Stimulated activated naive B cell treated with anti-CD40 and anti-IgM and Interleukin-4, amounts not matched to agents 10 μg/mL and 1 μg/mL and 100 μg/mL, for 72 hours (primary cell): Measurements from ENCODE around the gene C1QTNF1.
"Not testable (repeated sequence)": the region's sequence is repeated elsewhere in the genome, so short reads cannot be mapped to it uniquely, and the experiment has no call there.

Experiments used
- ATAC-seq, 2 donors: fragments of 150-1000 bp; cut with Tn5 transposase; replicated peaks; 2 replicates each; pipeline ENCODE4 v1.10.0; 2021; ENCODE audit warnings: moderate library complexity in 1 of 2
- DNase-seq: peaks from one replicate; pipeline ENCODE4 v3.0.0; 2021
- H3K27ac Mint-ChIP-seq: one replicate; pipeline ENCODE4 v1.8.0; 2022; ENCODE audit warnings: mild to moderate bottlenecking, mixed read lengths
- H3K27me3 Mint-ChIP-seq, 2 donors: one replicate each; pipeline ENCODE4 v1.8.0; 2022; ENCODE audit warnings: mixed read lengths in 2 of 2
- H3K36me3 Mint-ChIP-seq, 2 donors: one replicate each; pipeline ENCODE4 v1.8.0; 2022; ENCODE audit warnings: mixed read lengths in 2 of 2, mild to moderate bottlenecking in 1 of 2
- H3K4me1 Mint-ChIP-seq, 2 donors: one replicate each; pipeline ENCODE4 v1.8.0; 2022; ENCODE audit warnings: mixed read lengths in 2 of 2, mild to moderate bottlenecking in 1 of 2
- H3K4me3 Mint-ChIP-seq, 2 donors: one replicate each; pipeline ENCODE4 v1.8.0; 2022; ENCODE audit warnings: mild to moderate bottlenecking in 2 of 2, mixed read lengths in 2 of 2, moderate library complexity in 1 of 2
- H3K9me3 Mint-ChIP-seq, 2 donors: one replicate each; pipeline ENCODE4 v1.8.0; 2022; ENCODE audit warnings: mixed read lengths in 2 of 2, mild to moderate bottlenecking in 1 of 2

Gene C1QTNF1

DNA sequence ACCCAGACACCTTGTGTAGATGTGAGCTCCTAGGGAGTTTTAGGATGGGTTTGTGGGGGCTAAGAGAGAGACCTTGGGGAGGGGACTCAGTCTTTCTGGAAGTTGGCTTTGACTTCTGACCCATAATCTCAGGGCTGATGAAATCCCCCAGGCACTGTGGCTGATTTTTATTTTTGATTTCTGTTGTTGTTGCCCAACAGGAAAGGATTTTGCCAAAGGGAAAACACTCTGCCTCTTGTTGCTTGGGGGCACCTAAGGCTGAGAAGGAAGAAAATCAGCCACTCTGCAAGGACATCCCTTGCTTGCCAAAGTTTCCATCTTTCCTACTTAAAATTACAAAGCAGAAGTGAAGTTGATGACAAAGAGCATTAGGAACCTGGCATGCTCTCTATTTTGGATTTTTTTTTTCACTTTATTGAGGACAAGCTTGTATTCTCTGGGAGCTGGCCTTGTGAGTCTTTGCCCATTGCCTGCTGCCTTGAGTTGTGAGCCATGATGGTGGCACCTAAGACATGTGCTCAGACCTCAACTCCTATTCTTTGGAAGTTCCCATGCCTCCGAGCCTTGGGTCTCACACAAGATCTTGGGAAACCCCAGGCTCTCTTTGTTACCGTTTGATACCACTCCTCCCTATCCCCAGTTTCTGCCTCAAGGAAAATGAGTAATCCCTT is 3.2 kb upstream of the C1QTNF1 start:
- H3K4me1 Mint-ChIP-seq, result peaks cover 9 to 18% of the 10 kb centered on the region in 2 donors
- H3K36me3 Mint-ChIP-seq, result peaks cover under 1% of the 10 kb centered on the region in 2 donors
- no peak overlapping the region for H3K27ac Mint-ChIP-seq
- no peaks in the 10 kb centered on the region for H3K9me3 Mint-ChIP-seq
- no peak for DNase-seq
- H3K4me3 Mint-ChIP-seq, result no peak overlapping the region
- H3K27me3 Mint-ChIP-seq, result peaks cover 37 to 68% of the 10 kb centered on the region in 2 donors
- ATAC-seq, result no peak

- not testable (repeated sequence) for DNase-seq, H3K9me3 Mint-ChIP-seq, H3K36me3 Mint-ChIP-seq, H3K27ac Mint-ChIP-seq, ATAC-seq, H3K4me3 Mint-ChIP-seq
- Mint-ChIP-seq H3K4me1 (peaks cover 9 to 18% of the 10 kb centered on the region in 2 donors), H3K27me3 (peaks cover 39 to 77% of the 10 kb centered on the region in 2 donors)
Measured at GRCh38 chr17:79021929-79022328, 2.0 kb upstream of the C1QTNF1 start.

DNA sequence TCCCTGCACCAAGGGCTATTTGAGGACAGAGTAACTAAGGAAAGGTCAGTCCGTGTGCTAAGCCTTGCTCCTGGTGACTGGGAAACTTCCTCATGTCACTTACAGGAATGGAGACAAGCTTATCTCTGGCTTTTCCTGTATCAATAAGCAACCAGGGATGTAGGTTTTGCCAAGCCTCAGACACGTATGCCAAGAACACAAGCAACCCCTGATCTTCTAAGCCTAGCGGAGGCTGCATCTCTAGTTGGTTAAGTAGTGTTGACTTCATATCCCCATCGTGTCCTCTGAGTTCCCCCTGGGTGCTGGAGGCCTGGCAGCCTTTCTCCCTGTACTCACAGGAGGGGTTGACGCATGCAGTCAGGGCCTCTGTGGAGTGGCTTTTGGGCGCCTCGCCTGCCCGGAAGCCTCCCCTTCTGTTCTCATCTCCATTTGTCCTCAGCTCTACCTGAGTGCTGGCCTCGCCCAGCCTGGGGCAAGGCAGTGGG is 1.4 kb upstream of the C1QTNF1 start:
- Mint-ChIP-seq H3K4me3 (no peak overlapping the region), H3K36me3 (no peaks in the 10 kb centered on the region), H3K27ac (no peak overlapping the region), H3K27me3 (peaks cover 41 to 84% of the 10 kb centered on the region in 2 donors), H3K9me3 (no peaks in the 10 kb centered on the region), H3K4me1 (peaks cover 9 to 18% of the 10 kb centered on the region in 2 donors)
- no peak for ATAC-seq
- DNase-seq, result no peak

DNA sequence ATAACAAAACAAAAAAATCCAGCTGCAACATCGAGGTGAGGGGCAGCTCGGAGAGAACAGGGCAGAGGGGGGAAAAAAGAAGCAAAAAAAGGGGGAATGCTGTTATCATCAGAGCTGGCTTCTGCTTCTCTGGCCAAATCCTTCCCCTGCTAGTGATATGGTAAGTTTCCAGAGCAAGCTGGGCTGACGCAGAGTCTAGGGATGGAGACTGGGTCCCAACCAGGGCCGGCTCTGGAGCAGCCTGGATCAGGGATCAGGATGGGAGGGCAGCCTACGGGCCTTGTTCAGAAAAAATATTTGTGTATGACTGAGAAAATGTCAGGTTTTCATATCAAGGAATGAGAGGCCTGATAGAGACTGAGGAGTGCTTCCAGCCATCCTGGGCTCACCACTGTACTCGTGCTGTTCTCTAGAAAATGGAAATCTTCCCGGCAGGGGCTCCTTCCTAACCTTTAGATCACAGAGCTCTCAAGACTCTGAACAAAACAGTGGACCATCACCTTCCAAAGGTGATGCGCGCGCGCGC is 726 bp upstream of the C1QTNF1 start:
- ATAC-seq (no peak), DNase-seq (no peak)
- Mint-ChIP-seq H3K36me3 (no peaks in the 10 kb centered on the region), H3K4me1 (peaks cover 9 to 18% of the 10 kb centered on the region in 2 donors), H3K4me3 (peak overlapping the region in 1 of 2 donors; percentile 83), H3K27me3 (peaks cover 47 to 91% of the 10 kb centered on the region in 2 donors), H3K9me3 (no peaks in the 10 kb centered on the region), H3K27ac (no peak overlapping the region)

GRCh38 chr17:79024901-79025737 is 1.1 kb downstream of the C1QTNF1 start:
- H3K36me3 Mint-ChIP-seq, result no peaks in the 10 kb centered on the region
- DNase-seq (no peak), ATAC-seq (no peak)
- peaks cover 9 to 18% of the 10 kb centered on the region in 2 donors for H3K4me1 Mint-ChIP-seq
- no peaks in the 10 kb centered on the region for H3K9me3 Mint-ChIP-seq
- H3K27ac Mint-ChIP-seq, result no peak overlapping the region
- peaks cover 56 to 82% of the 10 kb centered on the region in 2 donors for H3K27me3 Mint-ChIP-seq
- H3K4me3 Mint-ChIP-seq, result peak overlapping the region; percentile 83 to 85

DNA sequence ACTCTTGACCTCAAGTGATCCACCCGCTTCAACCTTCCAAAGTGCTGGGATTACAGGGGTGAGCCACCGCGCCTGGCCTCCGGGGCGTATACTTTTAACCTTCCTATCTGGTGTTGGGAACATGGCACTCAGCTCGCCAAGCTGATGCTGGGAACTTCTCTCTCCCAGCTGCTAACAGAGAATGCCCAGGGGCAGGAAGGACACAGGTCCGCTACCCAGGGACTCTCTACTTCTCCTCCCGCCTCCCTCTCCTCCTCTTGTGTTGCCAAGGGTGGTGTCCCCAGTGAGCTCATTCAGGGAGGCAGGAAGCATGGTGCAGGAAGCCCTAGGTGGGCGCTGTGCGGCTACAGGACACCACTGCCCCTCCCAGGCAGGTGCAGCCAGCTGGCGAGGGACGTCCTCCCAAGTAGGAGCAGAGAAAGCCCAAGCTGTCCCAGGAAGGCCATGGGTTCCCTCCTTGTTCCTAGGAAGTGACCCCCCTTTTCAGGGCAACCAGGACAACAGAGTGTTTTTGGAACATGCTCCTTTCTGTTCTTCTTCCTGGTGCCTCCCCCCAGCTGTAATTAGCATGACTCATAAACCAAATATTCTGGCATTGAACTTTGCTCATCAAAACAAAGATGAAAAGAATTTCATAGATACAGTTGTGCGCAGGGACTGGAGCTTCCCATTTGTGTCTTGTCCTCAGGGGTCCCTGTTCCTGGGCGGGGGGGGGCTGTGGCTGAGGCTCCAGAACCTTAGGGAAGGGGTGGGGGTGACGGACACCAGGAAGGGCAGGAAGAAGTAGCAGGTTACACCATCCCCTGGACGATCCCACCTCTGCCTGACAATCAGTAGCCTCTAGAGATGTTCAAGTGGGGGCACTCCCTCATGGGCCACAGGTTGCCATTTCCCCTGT is 2.7 kb downstream of the C1QTNF1 start:
- Mint-ChIP-seq H3K4me1 (peaks cover 9 to 18% of the 10 kb centered on the region in 2 donors), H3K9me3 (no peaks in the 10 kb centered on the region), H3K4me3 (no peak overlapping the region), H3K36me3 (no peaks in the 10 kb centered on the region), H3K27me3 (peaks cover 66 to 80% of the 10 kb centered on the region in 2 donors), H3K27ac (no peak overlapping the region)
- ATAC-seq, result no peak
- DNase-seq, result no peak

- Mint-ChIP-seq H3K27ac (no peak overlapping the region), H3K4me3 (no peak overlapping the region), H3K9me3 (no peaks in the 10 kb centered on the region), H3K4me1 (peaks cover 9 to 18% of the 10 kb centered on the region in 2 donors), H3K27me3 (peaks cover 70 to 83% of the 10 kb centered on the region in 2 donors), H3K36me3 (no peaks in the 10 kb centered on the region)
- ATAC-seq, result no peak
- no peak for DNase-seq
Measured at GRCh38 chr17:79027274-79027924, 3.4 kb downstream of the C1QTNF1 start.

DNA sequence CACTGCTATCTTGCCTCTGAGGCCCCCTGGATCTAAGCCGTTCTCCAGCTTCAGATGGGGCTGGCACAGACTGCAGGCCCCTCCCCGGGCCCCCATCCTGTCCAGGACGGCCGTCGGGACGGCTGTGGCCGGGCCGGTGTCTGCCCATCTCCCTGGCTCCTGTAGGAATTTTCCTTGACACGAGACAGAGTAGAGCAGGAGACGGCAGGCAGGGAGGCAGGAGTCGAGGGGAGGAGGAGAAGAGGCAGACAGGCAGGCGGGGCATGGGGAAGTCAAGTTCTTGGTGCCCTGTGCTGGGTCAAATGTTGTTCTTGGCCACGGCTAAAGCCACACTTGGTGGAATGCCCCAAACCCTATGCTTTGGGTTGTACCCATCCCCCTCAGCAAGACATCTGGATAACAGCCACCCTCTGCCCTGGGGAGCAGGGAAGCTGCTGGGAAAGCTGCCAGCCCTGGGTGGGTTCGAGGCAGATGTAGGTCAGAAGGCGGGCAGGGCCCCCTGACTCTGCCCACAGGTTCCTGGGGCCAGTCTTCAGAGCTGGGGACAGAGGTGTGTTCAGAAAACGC is 4.0 kb downstream of the C1QTNF1 start:
- Mint-ChIP-seq H3K4me3 (no peak overlapping the region), H3K9me3 (no peaks in the 10 kb centered on the region), H3K36me3 (no peaks in the 10 kb centered on the region), H3K27me3 (peaks cover 68 to 80% of the 10 kb centered on the region in 2 donors), H3K4me1 (peaks cover 9 to 18% of the 10 kb centered on the region in 2 donors), H3K27ac (no peak overlapping the region)
- ATAC-seq (no peak), DNase-seq (no peak)

DNA sequence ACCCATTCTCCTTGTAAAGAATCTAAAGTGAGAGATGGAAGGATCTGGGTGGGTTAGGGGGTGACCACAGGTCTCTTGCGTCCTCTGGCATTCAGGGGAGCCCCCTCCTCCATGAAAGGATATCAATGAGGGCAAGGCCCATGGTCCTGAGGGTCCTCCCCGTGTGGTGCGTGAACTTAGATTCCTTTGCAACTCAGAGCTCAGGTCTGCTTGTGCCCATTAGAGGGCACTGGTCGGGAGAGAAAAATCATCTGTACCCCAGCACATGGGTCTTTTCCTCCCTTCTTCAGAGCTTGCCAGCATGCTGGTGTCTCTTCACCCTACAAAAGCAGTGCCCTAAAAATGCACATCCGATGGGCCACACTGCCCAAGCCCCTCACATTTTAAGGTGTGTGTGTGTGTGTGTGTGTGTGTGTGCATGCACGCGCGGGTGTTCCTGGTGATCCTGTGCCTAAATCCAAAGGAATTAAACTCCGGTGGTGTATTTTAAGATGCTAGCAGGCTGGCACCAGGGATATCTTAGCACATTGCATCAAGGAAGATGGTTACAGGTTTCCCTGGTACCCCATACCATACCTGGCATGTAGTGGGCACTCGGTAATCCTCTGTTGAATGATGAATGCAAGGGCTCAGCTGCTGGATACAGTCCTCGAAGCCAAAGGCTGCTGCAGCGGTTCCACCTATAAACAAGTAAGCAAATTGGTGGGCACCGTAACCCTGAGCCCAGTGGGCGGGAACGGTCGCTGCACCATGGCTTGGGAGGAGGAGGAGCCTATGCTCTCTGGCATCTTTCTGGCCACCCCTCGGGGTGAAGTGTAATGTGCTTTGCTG is 4.7 kb downstream of the C1QTNF1 start:
- no peak overlapping the region for H3K4me3 Mint-ChIP-seq

DNA sequence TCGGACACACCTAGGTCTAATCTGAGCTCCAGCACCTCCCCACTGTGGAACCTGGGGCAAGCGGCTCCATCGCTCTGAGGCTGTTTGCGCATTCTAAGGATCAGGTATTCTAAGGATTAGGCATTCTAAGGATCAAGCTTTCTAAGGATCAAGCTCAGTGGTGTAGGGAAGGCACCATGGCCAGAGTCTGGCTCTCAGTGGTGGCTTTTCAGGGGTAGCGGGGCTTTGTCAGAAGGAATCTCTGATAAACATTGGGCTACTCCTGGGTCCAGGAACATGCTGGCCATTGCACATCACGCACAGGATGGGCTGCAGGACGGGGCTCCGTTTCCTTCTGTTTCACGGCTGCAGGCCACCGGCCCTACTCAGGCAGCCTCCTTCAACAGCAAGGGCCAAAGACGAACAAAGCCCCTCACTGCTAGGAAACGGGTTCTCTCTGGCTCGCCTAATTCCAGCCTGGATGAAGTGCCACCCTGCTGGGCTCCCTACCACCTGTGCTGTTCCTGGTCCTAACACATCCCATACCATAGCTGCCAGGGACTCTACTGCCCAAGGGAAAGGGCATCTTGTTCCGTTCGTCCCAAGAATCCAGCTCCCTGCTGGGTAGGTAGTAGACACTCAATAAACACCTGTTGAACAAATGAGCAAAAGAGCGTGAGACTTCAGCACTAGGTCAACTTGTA is 5.5 kb downstream of the C1QTNF1 start:
- no peak for ATAC-seq
- Mint-ChIP-seq H3K27ac (no peak overlapping the region), H3K36me3 (no peaks in the 10 kb centered on the region), H3K4me3 (no peak overlapping the region), H3K4me1 (peaks cover 6% of the 10 kb centered on the region in 2 donors), H3K27me3 (peaks cover 55 to 71% of the 10 kb centered on the region in 2 donors), H3K9me3 (no peaks in the 10 kb centered on the region)
- DNase-seq, result no peak

More for the DNA sequence above, 4.7 kb downstream of the C1QTNF1 start:
- ATAC-seq (no peak), DNase-seq (no peak)
- H3K4me1 Mint-ChIP-seq, result peaks cover 9 to 14% of the 10 kb centered on the region in 2 donors
- H3K27ac Mint-ChIP-seq, result peak overlapping the region; percentile 31
- peaks cover 61 to 73% of the 10 kb centered on the region in 2 donors for H3K27me3 Mint-ChIP-seq
- H3K9me3 Mint-ChIP-seq, result no peaks in the 10 kb centered on the region
- H3K36me3 Mint-ChIP-seq, result no peaks in the 10 kb centered on the region

- not testable (repeated sequence) for H3K9me3 Mint-ChIP-seq, ATAC-seq, H3K36me3 Mint-ChIP-seq, H3K4me3 Mint-ChIP-seq, DNase-seq, H3K4me1 Mint-ChIP-seq, H3K27ac Mint-ChIP-seq
- peaks cover 48 to 59% of the 10 kb centered on the region in 2 donors for H3K27me3 Mint-ChIP-seq
Measured at GRCh38 chr17:79030636-79031035, 6.7 kb downstream of the C1QTNF1 start.
